ENCODE measurements around the gene RHBDD1.

The RHBDD1 gene

DNA sequence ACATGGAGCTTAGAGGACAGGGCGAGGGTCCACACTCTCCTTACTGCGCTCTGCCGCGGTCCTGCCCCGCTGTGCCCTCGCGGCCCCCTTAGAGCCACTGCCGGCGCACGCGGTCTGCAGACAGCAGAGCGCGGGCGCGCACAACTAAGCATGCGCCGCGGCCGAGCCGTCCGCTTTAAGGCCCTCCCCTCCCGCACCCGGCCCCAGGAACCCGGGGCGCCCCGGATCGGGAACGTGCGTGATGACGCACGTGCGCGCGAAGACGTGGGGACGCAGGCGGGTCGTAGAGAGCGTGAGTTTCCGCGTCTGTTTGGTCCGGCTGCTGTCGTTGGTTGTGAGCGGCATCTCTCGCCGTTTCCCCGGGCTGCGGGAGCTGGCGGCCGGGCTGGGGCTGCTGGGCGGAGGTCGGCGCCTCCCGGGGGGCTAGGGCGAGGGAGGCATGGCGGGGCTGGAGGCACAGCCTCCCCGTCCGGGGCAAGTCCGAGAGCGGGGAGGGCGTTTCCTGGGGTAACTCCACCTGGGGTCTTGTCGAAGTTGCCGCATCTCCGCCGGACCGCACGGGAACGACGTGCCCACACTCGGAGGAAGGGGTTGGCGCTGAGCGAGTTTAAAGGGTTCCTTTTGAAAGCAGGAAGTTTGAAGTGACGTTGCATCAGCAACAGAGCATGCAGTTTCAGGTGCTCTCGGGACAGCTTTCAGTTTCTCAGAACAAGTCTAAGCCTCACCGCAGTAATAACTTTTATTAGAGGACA, at the start of gene RHBDD1:
RHBDD1 (plus strand) TSS at position 259 of the 752 bp plus-strand sequence. CDS start 28,640 bp downstream, outside the sequence.
- H3K4me3 ChIP-seq (ENCODE audit: severe bottlenecking), result peak within 1 kb of the TSS; percentile 59
- H3K4me1 ChIP-seq (ENCODE audit: insufficient read depth, poor library complexity, severe bottlenecking), result peaks cover 24% of the 10 kb centered on the region
- DNase-seq (ENCODE audit: low spot score) (peak; percentile 94), ATAC-seq (ENCODE audit: low read depth) (peak; percentile 91)
- H3K27ac ChIP-seq (ENCODE audit: poor library complexity, severe bottlenecking), result peak within 1 kb of the TSS; percentile 82
- TF ChIP-seq CTCF (IDR thresholded peaks at IDR 0.05; ENCODE audit: poor library complexity, severe bottlenecking), result no peak
- H3K36me3 ChIP-seq (ENCODE audit: low read depth), result peaks cover 12% of the 10 kb centered on the region; the same call in 1 of the 2 replicates
- H3K9me3 ChIP-seq (ENCODE audit: severe bottlenecking), result no peaks in the 10 kb centered on the region
- no peaks in the 10 kb centered on the region for H3K27me3 ChIP-seq (ENCODE audit: insufficient read depth, poor library complexity, severe bottlenecking)

- no peak for TF ChIP-seq CTCF (IDR thresholded peaks at IDR 0.05; ENCODE audit: poor library complexity, severe bottlenecking)
- no peaks in the 10 kb centered on the region for H3K27me3 ChIP-seq (ENCODE audit: insufficient read depth, poor library complexity, severe bottlenecking)
- DNase-seq (ENCODE audit: low spot score), result no peak
- H3K4me3 ChIP-seq (ENCODE audit: severe bottlenecking), result no peak overlapping the region
- H3K4me1 ChIP-seq (ENCODE audit: insufficient read depth, poor library complexity, severe bottlenecking), result peaks cover 20% of the 10 kb centered on the region
- peak overlapping the region; percentile 93 for H3K27ac ChIP-seq (ENCODE audit: poor library complexity, severe bottlenecking)
- H3K36me3 ChIP-seq (ENCODE audit: low read depth), result peaks cover 93% of the 10 kb centered on the region
- no peak for ATAC-seq (ENCODE audit: low read depth)
- H3K9me3 ChIP-seq (ENCODE audit: severe bottlenecking), result no peaks in the 10 kb centered on the region
Measured at GRCh38 chr2:226788064-226788463, 47.8 kb upstream of the RHBDD1 start.

GRCh38 chr2:226788881-226789490, 46.9 kb upstream of the RHBDD1 start:
- no peaks in the 10 kb centered on the region for H3K9me3 ChIP-seq (ENCODE audit: severe bottlenecking)
- DNase-seq (ENCODE audit: low spot score), result no peak
- no peak for TF ChIP-seq CTCF (IDR thresholded peaks at IDR 0.05; ENCODE audit: poor library complexity, severe bottlenecking)
- H3K4me1 ChIP-seq (ENCODE audit: insufficient read depth, poor library complexity, severe bottlenecking), result peaks cover 20% of the 10 kb centered on the region
- H3K4me3 ChIP-seq (ENCODE audit: severe bottlenecking), result no peak overlapping the region
- H3K27ac ChIP-seq (ENCODE audit: poor library complexity, severe bottlenecking), result peak overlapping the region; percentile 93
- ATAC-seq (ENCODE audit: low read depth), result no peak
- peaks cover 93% of the 10 kb centered on the region for H3K36me3 ChIP-seq (ENCODE audit: low read depth)
- no peaks in the 10 kb centered on the region for H3K27me3 ChIP-seq (ENCODE audit: insufficient read depth, poor library complexity, severe bottlenecking)

DNA sequence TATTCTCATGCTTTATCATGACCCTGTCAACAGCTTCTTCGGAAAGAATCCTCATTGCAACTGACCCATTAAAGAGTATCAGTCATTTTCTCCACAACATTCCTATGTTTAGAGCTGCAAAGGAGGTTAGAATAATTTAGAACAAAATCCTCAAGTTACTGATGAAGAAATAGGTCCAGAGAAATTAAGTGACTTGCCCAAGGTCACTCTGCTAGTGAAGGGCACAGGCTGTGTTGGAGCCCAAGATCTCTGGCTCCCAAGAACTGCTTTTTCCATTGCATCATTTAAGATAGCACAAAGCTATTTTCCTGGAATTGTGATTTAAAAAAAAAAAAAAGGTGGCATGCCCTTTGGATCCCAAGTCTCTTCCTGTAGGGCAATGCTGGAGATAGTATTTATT, 45.8 kb upstream of the RHBDD1 start:
- H3K27ac ChIP-seq (ENCODE audit: poor library complexity, severe bottlenecking), result peak overlapping the region; percentile 93
- DNase-seq (ENCODE audit: low spot score), result no peak
- peaks cover 93% of the 10 kb centered on the region for H3K36me3 ChIP-seq (ENCODE audit: low read depth)
- no peak for ATAC-seq (ENCODE audit: low read depth)
- no peak overlapping the region for H3K4me3 ChIP-seq (ENCODE audit: severe bottlenecking)
- H3K27me3 ChIP-seq (ENCODE audit: insufficient read depth, poor library complexity, severe bottlenecking), result no peaks in the 10 kb centered on the region
- TF ChIP-seq CTCF (IDR thresholded peaks at IDR 0.05; ENCODE audit: poor library complexity, severe bottlenecking), result no peak
- H3K4me1 ChIP-seq (ENCODE audit: insufficient read depth, poor library complexity, severe bottlenecking), result peaks cover 20% of the 10 kb centered on the region
- H3K9me3 ChIP-seq (ENCODE audit: severe bottlenecking), result no peaks in the 10 kb centered on the region

- peak overlapping the region; percentile 93 for H3K27ac ChIP-seq (ENCODE audit: poor library complexity, severe bottlenecking)
- H3K4me3 ChIP-seq (ENCODE audit: severe bottlenecking), result no peak overlapping the region
- no peak for TF ChIP-seq CTCF (IDR thresholded peaks at IDR 0.05; ENCODE audit: poor library complexity, severe bottlenecking)
Measured at GRCh38 chr2:226790431-226790830, 45.4 kb upstream of the RHBDD1 start.

More at GRCh38 chr2:226790431-226790830, 45.4 kb upstream of the RHBDD1 start:
- ATAC-seq (ENCODE audit: low read depth) (no peak), DNase-seq (ENCODE audit: low spot score) (no peak)
- Histone ChIP-seq H3K9me3 (ENCODE audit: severe bottlenecking) (no peaks in the 10 kb centered on the region), H3K27me3 (ENCODE audit: insufficient read depth, poor library complexity, severe bottlenecking) (no peaks in the 10 kb centered on the region), H3K36me3 (ENCODE audit: low read depth) (peaks cover 93% of the 10 kb centered on the region), H3K4me1 (ENCODE audit: insufficient read depth, poor library complexity, severe bottlenecking) (peaks cover 20% of the 10 kb centered on the region)

Measured in RWPE2 (cell line).